Activated CD8-positive, alpha-beta T cell treated with anti-CD3 and anti-CD28 coated beads for 36 hours (primary cell): Measurements from ENCODE around the gene STKLD1. TPM values are rescaled to one million over a fixed set of nuclear protein-coding genes. Genes with fewer than 3 reads are reported as not detected.

Experiments
- ATAC-seq: fragments of 200-7000 bp; cut with Tn5 transposase; one replicate; pipeline ENCODE4 v1.10.0; 2021; ENCODE audit warnings: mild to moderate bottlenecking, moderate library complexity
- CTCF ChIA-PET: fragments of 350-600 bp; sonication (Branson Sonifier 250); formaldehyde crosslinking; loops from one replicate; lab custom pipeline; 2021; ENCODE audit warnings: antibody characterized with exemption; lab: Charles Lee
- POLR2A ChIA-PET: fragments of 350-600 bp; sonication (Branson Sonifier 250); formaldehyde crosslinking; loops from one replicate; lab custom pipeline; 2021; ENCODE audit warnings: antibody characterized with exemption; lab: Charles Lee
- DNase-seq: peaks from one replicate; pipeline ENCODE4 v3.0.0-alpha.2; 2020
- H3K27ac Mint-ChIP-seq: one replicate; pipeline ENCODE4 v1.8.0; 2021; ENCODE audit warnings: mild to moderate bottlenecking, mixed read lengths
- H3K27me3 Mint-ChIP-seq: one replicate; pipeline ENCODE4 v1.8.0; 2021; ENCODE audit warnings: mixed read lengths
- H3K36me3 Mint-ChIP-seq: one replicate; pipeline ENCODE4 v1.8.0; 2021; ENCODE audit warnings: low read depth, mixed read lengths
- H3K4me1 Mint-ChIP-seq: one replicate; pipeline ENCODE4 v1.8.0; 2021; ENCODE audit warnings: low read depth, mixed read lengths
- H3K4me3 Mint-ChIP-seq: one replicate; pipeline ENCODE4 v1.8.0; 2021; ENCODE audit warnings: mild to moderate bottlenecking, moderate library complexity, mixed read lengths
- H3K9me3 Mint-ChIP-seq: one replicate; pipeline ENCODE4 v1.8.0; 2021; ENCODE audit warnings: mixed read lengths
- intact Hi-C: fragments of 100-400 bp; cut with micrococcal nuclease; formaldehyde crosslinking; loops from one replicate; pipeline ENCODE4 v1.10.0; 2022
- total RNA-seq, 2 experiments: library from RNA; stranded (reverse); gene quantifications; one replicate each; pipeline ENCODE4 v1.2.3, GENCODE V29; 2021
- TF ChIP-seq, protein P1 (sequence below): fragments of 200-600 bp; IDR thresholded peaks from one replicate; pipeline ENCODE4 v1.8.0; 2022; ENCODE audit warnings: antibody characterized with exemption, mild to moderate bottlenecking

STKLD1 gene
- total RNA-seq, 2 experiments from 2014 or later: 0.45 to 0.52 TPM

DNA sequence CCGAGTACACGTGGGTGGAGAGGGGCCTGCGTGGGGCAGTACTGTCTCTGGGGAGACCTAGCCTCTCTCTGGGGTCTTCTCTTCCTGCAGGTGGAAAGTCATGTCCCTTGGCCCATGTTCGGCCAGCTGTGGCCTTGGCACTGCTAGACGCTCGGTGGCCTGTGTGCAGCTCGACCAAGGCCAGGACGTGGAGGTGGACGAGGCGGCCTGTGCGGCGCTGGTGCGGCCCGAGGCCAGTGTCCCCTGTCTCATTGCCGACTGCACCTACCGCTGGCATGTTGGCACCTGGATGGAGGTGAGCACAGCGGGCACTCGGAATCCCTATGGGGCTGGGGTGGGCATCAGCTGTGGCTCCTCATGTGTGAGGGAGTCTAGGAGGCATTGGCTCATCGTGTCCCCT lies 78.2 kb downstream of the STKLD1 start:
- Mint-ChIP-seq H3K4me3 (no peak overlapping the region), H3K27ac (no peak overlapping the region), H3K27me3 (no peaks in the 10 kb centered on the region), H3K9me3 (no peaks in the 10 kb centered on the region), H3K4me1 (peaks cover 3% of the 10 kb centered on the region), H3K36me3 (no peaks in the 10 kb centered on the region)
- DNase-seq (no peak), ATAC-seq (no peak)
- ChIA-PET POLR2A (interaction anchor here (0.9 kb wide), 1 partner anchor 25 kb away, joined by 3 read pairs; no protein-coding TSS in a partner anchor), CTCF (interaction anchor here (1.0 kb wide), 1 partner anchor 45 kb away, joined by 3 read pairs; no protein-coding TSS in a partner anchor)
- intact Hi-C loops: no loop called here
- TF ChIP-seq, protein P1, sequence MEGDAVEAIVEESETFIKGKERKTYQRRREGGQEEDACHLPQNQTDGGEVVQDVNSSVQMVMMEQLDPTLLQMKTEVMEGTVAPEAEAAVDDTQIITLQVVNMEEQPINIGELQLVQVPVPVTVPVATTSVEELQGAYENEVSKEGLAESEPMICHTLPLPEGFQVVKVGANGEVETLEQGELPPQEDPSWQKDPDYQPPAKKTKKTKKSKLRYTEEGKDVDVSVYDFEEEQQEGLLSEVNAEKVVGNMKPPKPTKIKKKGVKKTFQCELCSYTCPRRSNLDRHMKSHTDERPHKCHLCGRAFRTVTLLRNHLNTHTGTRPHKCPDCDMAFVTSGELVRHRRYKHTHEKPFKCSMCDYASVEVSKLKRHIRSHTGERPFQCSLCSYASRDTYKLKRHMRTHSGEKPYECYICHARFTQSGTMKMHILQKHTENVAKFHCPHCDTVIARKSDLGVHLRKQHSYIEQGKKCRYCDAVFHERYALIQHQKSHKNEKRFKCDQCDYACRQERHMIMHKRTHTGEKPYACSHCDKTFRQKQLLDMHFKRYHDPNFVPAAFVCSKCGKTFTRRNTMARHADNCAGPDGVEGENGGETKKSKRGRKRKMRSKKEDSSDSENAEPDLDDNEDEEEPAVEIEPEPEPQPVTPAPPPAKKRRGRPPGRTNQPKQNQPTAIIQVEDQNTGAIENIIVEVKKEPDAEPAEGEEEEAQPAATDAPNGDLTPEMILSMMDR: no peak

DNA sequence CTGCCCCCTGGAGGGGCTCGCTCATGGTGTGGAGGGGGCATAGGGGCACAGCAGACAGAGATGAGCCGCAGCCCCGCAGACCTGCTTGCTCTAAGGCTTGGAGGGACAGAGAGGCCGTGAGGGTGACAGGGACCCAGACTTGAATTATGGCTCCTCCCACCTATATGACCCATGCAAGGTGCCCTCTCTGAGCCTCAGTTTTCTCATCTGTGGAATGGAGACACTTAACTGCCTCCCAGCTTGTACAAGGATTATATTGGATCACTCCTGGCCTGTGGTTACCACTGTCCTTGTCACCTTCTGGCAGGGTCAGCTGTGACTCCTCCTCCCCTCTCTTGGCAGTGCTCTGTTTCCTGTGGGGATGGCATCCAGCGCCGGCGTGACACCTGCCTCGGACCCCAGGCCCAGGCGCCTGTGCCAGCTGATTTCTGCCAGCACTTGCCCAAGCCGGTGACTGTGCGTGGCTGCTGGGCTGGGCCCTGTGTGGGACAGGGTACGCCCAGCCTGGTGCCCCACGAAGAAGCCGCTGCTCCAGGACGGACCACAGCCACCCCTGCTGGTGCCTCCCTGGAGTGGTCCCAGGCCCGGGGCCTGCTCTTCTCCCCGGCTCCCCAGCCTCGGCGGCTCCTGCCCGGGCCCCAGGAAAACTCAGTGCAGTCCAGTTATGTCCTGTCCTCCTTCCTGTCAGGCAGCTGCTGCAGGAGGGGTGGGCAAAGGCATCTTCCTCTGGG lies 78.9 kb downstream of the STKLD1 start:
- Mint-ChIP-seq H3K27ac (no peak overlapping the region), H3K27me3 (no peaks in the 10 kb centered on the region), H3K4me3 (no peak overlapping the region), H3K9me3 (no peaks in the 10 kb centered on the region), H3K36me3 (no peaks in the 10 kb centered on the region), H3K4me1 (peaks cover 5% of the 10 kb centered on the region)
- TF ChIP-seq, protein P1: no peak
- ATAC-seq: no peak
- intact Hi-C loops: no loop called here
- no peak for DNase-seq
- POLR2A ChIA-PET: interaction anchor here (0.9 kb wide), 1 partner anchor 25 kb away, joined by 3 read pairs; no protein-coding TSS in a partner anchor
- CTCF ChIA-PET: interaction anchor here (1.0 kb wide), 1 partner anchor 46 kb away, joined by 3 read pairs; no protein-coding TSS in a partner anchor

Other genes starting within 250 kb of the STKLD1 start
- 1 to 10 TPM; 3.6 to 4.1 TPM for gene GBGT1, start 212.5 kb upstream of the STKLD1 start, total RNA-seq
- gene OBP2B, start 167.1 kb upstream of the STKLD1 start, total RNA-seq: not detected
- gene ABO, start 101.2 kb upstream of the STKLD1 start, total RNA-seq: not detected
- gene SURF6, start 40.2 kb upstream of the STKLD1 start, total RNA-seq: 10 to 100 TPM; 24.9 to 28.3 TPM
- gene MED22, start 28.2 kb upstream of the STKLD1 start, total RNA-seq: 10 to 100 TPM; 23.4 to 29.0 TPM
- gene RPL7A, start 28.1 kb upstream of the STKLD1 start, total RNA-seq: 1,000 to 10,000 TPM; 3,479 to 3,507 TPM
- gene SURF1, start 19.9 kb upstream of the STKLD1 start, total RNA-seq: 10 to 100 TPM; 22.1 to 25.3 TPM
- 10 to 100 TPM; 14.6 to 21.5 TPM for gene SURF2, start 19.8 kb upstream of the STKLD1 start, total RNA-seq
- gene SURF4, start 306 bp upstream of the STKLD1 start, total RNA-seq: 100 to 1,000 TPM; 219 to 239 TPM
- gene REXO4, start 41.6 kb downstream of the STKLD1 start, total RNA-seq: 10 to 100 TPM; 35.3 to 36.7 TPM
- gene ADAMTS13, start 46.0 kb downstream of the STKLD1 start, total RNA-seq: 1 to 10 TPM; 2.5 to 2.9 TPM
- gene CACFD1, start 83.6 kb downstream of the STKLD1 start, total RNA-seq: 1 to 10 TPM; 1.3 to 1.4 TPM
- 1 to 10 TPM; 5.4 to 6.7 TPM for gene SLC2A6, start 102.7 kb downstream of the STKLD1 start, total RNA-seq
- gene MYMK, start 148.6 kb downstream of the STKLD1 start, total RNA-seq: not detected
- under 1 TPM; 0.11 to 0.25 TPM for gene ADAMTSL2, start 158.3 kb downstream of the STKLD1 start, total RNA-seq
- not detected for gene FAM163B, start 233.0 kb downstream of the STKLD1 start, total RNA-seq